ENCODE results near the gene DUSP28.
A peak's percentile ranks its signal among the peaks of the same experiment; 100 is the strongest.

Gene DUSP28

GRCh38 chr2:240573516-240574385 lies 13.6 kb downstream of the DUSP28 start:
- no peak for DNase-seq

- DNase-seq = no peak
Measured at GRCh38 chr2:240574386-240575100, 14.4 kb downstream of the DUSP28 start.

DNA sequence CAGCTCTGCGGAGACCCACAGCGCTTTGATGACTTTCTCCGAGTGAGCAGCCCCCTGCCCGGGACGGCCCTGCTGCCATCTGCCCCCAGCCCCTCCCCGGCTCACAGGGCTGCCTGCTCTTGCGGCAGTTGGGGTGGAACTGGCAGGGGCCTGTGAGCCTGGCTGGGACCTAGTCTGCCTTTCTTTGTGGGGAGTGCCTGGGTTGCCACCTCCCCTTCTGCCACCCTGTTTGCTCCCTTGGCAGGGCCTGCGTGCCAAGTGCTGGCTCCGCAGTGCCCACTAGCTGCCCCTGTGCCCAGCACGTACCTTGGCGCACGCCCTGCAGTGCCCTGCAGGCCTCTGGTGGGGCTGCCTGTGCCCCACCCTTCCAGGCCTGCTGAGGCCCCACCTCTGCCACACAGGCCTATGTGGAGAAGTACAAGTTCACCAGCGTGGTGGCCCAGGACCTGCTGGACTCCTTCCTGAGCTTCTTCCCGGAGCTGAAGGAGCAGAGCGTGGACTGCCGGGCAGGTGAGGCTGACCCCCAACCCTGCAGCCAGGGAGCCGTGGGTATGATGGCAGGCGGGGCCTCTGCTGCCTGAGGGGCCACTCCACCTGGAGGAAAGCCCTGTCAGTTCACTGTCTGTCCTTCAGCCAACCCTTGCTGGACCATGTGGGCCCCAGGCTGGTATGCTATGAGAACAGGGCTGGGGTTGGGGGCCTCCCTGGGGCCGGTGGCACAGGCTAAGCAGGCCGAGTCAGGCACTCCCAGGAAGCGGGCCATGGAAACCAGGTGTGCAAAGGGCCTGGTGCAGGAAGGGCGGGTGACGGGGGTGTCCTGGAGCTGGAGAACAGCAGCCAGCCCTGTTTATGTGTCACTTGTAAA lies 15.2 kb downstream of the DUSP28 start:
- no peak for DNase-seq

- no peak for DNase-seq
Measured at GRCh38 chr2:240576036-240576435, 15.9 kb downstream of the DUSP28 start.

GRCh38 chr2:240576436-240577205 lies 16.5 kb downstream of the DUSP28 start:
- no peak for DNase-seq

GRCh38 chr2:240577281-240578109 lies 17.3 kb downstream of the DUSP28 start:
- DNase-seq = no peak

- no peak for DNase-seq
Measured at GRCh38 chr2:240578110-240578450, 17.9 kb downstream of the DUSP28 start.

DNA sequence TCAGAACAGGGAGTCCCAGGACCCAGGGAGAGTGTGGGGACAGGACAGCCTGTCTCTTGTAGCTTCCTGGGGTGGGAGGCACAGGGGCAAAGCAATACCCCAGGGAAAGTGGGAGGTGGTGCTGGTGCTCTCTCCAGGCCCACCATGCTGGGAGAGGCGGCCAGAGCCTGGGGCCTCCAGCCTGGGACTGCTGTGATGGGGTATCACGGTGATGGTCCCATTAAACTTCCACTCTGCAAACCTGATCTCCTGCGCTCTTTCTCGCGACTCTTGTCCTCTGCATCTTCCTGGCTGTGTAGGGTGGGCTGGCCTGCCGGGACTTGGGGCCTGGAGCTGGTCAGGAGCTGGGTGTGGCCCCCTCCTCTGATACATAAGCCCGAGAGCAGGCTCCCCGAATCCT lies 18.3 kb downstream of the DUSP28 start:
- DNase-seq = no peak

DNA sequence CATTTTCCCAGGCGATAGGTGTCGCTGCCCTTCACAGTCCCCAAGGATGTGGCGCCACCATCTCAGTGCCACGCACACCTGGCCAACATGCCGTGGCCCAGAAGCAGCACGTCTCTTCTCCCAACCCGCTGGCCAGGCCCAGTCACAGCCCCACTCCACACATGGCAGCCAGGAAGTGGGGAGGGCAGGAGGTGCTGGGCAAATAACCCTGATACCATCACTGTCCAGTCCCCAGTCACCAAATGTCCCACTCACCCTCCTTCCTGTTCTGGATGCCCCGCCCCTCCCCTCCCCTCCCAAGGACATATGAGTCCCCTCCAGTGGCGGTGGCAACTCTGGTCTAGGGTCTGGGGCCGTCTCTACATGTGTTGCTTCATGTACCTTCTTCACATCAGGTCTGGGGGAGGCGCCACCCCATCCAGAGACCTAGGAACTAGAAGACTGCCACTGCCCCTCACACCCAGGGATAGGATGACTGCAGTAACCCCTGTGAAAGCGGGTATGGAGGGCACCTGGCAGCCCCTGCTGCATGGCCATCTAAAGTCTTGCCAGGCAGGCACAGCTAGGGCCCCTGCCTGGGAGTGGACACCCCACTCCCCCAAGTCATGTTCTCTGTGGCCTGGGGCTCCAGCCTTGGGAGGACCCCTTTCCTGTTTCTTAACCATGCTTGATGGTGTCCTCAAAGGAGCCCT lies 19.1 kb downstream of the DUSP28 start:
- DNase-seq = no peak

- peak; percentile 81 for DNase-seq
Measured at GRCh38 chr2:240579771-240580614, 19.8 kb downstream of the DUSP28 start.

DNA sequence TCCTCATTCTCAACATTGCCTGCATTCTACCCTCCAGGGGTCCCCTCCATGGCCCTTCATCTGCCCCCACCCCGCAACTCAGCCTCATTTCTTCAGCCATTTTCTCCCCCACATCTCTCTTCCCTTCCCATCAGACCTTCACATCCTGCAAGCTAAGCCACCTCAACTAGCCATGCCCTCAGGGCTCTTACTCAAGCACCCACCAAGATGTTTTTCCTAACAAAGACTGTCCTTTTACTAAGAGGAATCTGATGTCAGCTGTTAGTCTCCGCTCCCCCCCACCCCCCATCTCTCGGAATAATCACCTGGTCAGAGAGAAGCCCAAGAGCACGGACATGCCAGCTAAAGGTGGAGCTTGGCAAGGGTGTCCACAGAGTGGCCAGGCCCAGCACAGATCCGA lies 21.7 kb downstream of the DUSP28 start:
- DNase-seq = no peak

GRCh38 chr2:240582781-240583180 lies 22.6 kb downstream of the DUSP28 start:
- DNase-seq = no peak

- DNase-seq = no peak
Measured at GRCh38 chr2:240583774-240584173, 23.6 kb downstream of the DUSP28 start.

DNA sequence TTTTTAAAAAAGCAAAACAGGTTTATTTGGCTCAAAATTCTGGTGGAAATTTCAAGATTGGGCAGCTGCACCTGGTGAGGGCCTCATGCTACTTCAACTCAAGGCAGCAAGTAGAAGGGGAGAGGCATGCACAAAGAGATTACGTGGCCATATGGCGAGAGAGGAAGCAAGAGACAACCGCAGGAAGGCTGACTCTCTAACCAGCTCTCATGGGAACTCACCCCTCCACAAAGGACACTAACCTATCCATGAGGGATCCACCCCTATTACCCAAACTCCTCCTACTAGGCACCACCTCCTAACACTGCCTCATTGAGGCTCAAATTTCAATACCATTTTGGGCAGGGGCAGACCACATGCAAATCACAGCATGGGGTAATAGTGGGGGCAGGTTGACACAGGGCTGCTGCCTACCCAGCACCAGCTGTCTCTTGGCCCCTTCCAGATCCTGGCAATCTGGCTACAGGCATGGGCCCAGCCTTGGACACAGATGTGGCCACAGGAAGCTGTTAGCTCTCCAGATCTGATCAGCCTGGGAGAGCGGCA lies 24.4 kb downstream of the DUSP28 start:
- DNase-seq = no peak

DNA sequence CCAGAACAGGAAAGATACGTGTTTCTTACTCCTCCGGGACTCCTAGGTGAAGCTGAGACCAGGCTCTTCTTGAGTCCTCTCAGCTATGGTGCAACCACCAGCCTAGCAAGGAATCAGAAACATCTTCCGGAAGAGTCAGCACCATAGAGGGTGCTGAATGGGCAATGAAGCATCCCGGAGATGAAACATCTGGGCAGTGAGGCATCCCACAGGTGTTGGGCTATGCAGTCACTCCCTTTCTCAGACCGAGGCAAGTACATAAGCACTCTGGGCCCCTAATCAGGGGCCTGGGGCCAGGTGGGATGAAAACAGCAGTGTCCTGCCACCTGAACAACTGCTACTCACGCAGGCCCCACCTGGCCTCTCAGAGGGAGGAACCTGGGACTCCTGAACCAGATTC lies 24.9 kb downstream of the DUSP28 start:
- no peak for DNase-seq

DNA sequence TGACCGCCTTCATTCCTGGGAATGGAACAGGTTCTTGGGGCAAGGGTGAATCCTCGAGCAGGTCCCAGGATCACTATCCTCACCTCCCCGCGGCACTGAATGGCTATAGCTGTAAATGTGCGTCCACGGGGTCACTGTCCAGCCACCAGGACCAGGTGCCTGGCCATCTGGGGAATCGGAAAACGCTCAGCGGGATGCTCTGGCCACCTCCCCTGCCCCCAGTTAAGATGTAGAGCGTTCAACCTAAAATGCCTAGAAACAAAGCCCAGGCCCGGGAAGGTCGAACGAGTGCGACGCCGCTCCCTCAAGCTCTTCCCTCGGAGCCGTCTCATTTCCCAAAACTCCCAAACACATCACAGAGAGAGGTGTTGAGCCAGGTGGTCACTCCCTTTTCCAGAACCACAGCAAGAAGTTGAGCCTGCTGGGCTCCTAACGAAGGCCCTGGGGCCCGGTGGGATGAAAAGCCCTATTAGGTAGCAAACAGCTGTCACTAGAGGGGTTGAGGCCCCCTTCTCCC lies 25.6 kb downstream of the DUSP28 start:
- no peak for DNase-seq

DNA sequence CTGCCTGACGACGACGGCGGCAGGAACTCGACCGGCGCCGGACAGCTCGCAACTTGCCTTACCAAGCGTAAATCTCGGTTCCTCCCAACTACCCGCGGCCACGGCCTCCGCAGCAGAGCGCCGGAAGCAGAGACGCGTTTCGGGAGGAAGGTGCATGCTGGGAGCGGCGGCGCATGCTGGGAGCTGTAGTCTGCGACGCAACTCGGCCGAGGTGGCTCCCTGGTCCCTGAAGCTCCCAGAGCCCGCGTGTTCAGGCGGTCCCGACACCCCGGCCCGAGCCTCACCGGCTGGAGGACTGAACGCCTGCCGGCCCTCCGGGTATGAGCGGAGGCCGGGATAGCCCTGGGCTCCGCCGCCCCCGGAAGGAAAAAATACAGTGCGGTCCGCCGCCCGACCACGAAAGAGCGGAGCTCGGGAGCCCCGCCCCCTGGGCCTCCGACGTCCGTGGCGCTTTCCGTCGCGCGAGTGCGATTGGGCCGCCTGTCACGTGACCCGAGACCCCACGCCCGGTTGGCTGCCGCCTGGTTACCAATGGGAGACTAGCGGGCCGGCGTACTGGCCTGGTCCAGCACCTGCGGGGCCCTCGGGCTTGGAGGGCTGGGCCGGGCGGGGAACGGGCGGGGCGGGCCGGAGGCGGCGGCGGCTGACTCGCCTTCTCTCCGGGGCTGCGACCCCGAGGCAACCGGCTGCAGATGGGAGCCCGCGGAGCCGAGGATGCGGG lies 26.2 kb downstream of the DUSP28 start, which contains the start of gene CAPN10:
Gene CAPN10, plus strand, starts transcription at position 537 of the 721 bp plus-strand sequence. Its CDS starts 178 bp downstream, at position 715.
- peak; percentile 96 for DNase-seq
